T-helper 2 cell (primary cell): Measurements from ENCODE around the gene AFF1.
"Not testable (repeated sequence)": the region's sequence is repeated elsewhere in the genome, so short reads cannot be mapped to it uniquely, and the experiment has no call there.

ENCODE experiments used
- DNase-seq, 5 experiments: peaks; one replicate each; pipeline versions ENCODE4 v3.0.0 to v3.0.0-alpha.2; 2012 to 2022

AFF1 gene

GRCh38 chr4:87012265-87012953 lies 77.6 kb downstream of the AFF1 start:
- no peak for DNase-seq

DNA sequence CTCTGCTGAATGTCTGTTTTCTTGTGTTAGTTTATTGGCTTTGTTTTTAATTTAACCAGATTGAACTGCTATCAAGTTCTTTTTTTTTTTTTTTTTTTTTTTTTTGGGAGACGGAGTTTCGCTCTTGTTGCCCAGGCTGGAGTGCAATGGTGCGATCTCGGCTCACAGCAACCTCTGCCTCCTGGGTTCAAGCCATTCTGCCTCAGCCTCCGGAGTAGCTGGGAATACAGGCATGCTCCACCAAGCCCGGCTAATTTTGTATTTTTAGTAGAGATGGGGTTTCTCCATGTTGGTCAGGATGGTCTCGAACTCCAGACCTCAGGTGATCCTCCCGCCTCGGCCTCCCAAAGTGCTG lies 78.1 kb downstream of the AFF1 start:
- DNase-seq, result not testable (repeated sequence)

- DNase-seq, result no peak
Observed at GRCh38 chr4:87014284-87014782, 79.5 kb downstream of the AFF1 start.

DNA sequence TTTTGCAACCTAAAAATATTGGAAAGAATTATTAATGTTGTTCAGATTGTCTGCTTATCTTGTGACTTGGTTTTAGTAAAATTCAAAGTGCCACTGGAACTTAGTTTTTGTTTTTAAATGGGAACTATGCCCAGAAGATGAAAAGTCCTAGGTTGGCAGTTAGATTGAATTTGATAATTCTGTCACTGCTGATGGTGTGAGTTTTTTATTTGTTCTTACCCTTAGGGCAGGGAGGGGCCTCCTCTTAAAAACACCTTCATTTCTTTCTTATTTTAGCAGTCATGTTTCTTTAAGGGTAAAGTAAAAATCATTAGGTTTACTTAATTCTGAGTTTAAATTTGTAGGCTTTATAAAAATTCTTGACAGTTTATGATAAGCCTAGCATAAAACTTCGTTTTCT lies 80.6 kb downstream of the AFF1 start:
- no peak for DNase-seq

DNA sequence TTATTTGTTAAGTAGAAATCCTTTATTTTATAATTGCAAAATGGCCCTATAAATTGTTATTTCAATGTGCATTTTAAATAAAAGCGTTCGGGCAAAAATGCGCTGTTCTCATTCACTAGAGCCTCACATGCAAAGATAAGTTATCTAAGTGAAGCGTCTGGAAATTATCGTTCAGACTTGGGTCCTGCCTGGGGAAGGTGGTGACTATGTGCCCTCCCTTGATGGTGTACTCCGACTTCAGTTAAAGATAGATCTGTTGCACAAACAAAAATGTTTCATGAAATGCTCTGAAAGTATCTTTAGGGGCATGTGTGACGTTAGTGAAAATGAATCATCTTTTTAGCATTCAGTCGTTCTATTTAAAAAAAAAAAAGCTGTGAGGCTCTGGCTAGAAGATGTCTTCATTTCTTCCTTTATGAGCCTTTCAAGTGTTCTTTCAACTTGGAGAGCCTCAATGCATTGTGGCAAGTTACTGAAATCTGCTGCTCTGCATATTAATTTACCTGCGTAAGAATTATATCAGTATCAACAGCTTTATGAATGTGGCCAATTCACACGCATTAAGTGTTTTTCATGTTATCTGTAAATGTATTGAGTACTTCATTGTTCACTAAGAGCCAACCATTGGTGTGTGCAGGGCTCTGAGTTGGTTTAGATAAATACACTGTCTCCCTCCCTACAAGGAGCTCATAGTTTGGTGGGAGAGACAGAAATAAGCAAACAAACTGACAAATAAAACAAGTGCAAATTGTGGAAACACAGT lies 83.0 kb downstream of the AFF1 start:
- DNase-seq, result no peak

DNA sequence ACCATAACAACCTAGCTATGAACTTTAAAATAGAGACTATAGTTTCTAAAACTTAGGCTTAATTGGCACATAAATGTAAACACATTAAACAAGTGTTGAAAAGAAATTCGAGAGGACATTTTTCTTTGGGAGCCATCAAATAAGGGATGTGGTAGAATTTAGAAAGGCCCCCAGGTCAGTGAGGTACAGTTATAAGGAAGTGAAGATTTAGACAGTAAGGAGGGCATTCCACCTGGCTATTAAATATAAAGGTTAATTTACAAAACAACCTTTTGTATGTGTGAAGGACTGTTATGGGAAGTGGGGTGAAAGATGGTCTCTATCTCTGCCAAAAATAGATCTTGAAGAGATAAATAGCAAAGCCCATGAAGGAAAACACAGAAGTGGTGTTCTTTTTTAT lies 83.9 kb downstream of the AFF1 start:
- DNase-seq, result no peak

DNA sequence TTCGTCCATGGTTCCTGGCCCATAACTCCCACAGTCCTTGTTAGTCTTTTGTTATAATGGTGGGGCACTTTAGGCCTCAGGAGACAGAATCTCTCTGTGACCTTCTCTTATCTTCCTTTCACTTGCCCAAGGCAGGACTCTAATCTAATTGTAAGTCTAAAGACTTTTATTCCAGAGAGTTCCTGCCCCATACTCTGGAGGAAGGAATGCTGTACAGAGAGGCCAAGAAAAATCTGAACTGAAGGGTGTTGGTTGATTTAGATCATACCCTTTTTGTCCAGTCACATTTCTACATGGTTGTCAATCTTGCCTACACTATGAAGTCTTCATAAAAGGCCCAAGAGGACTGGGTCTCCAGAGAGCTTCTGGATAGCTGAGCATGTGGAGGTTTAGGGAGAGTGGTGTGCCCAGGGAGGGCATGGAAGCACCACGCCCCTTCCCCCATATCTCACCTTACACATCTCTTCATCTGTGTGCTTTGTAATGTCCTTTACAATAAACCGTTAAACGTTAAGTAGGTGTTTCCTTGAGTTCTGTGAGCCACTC lies 84.5 kb downstream of the AFF1 start:
- DNase-seq, result no peak

DNA sequence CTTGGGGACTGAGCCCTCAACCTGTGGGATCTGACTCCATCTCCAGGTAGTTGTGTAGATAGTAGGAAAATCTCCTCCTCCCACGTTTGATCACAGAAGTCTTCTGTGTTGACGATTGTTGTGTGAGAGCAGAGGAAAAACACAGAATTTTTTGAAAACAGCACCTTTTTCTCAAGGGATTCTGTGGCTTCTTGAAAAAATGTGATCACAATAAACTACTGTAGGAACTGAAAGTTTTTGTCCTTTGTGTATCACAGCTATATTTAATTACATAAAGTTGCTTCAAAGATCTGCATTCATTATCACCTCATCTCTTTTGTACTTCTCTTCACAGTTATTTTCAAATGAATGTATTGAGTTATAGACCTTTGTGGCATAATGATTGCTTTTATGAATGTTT lies 85.1 kb downstream of the AFF1 start:
- DNase-seq, result no peak

GRCh38 chr4:87024201-87024600 lies 89.4 kb downstream of the AFF1 start:
- no peak for DNase-seq

DNA sequence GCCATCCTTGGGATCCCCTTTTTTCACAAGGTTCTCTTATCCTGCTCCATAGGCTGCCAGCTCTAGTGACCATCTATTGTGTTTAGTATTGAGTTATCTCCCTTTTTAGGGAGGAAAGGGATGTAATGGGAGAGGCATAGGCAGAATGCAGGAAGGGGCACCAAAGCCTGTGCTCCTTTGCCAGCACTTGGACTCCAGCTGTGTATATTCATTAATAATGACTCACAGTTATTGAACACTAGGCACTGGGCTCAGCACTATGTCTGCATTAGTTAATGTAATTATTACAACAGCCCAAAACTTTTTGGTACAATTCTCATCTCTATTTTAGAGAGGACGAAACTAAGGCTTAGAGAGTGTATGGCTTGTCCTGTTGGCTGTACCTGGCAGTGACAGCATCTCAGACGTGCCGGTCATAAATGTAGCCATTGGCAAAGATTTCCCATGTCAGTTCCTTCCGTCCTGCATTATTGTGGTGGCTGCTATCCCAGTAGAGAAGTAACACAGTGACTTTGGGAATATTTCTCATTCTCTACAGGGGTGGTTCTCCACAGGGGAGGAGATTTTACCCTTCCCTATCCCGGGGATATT lies 90.3 kb downstream of the AFF1 start:
- no peak for DNase-seq

DNA sequence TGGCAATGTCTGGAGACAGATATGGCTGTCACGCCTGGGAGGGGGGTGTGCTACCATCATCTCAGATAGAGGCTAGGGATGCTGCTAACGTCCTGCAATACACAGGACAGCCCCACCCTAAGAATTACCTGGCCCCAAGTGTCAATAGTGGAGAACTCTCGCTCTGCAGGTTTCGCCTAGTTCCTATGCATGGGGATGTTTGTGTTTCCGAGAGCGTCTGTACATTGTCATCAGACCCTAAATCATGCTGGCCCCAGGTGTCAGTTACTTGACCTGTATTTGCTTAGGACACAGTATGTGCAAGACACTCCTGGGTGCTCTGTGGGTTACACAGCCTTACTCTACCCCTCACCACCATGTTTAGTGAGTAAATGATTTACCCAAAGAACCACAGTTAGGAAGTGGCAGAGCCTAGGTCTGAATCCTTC lies 90.8 kb downstream of the AFF1 start:
- no peak for DNase-seq

GRCh38 chr4:87026800-87027495 lies 92.1 kb downstream of the AFF1 start:
- DNase-seq, result no peak

GRCh38 chr4:87029356-87029755 lies 94.5 kb downstream of the AFF1 start:
- DNase-seq, result no peak

- DNase-seq, result no peak
Observed at GRCh38 chr4:87030124-87030523, 95.3 kb downstream of the AFF1 start.

GRCh38 chr4:87030755-87031441 lies 96.1 kb downstream of the AFF1 start:
- no peak for DNase-seq

DNA sequence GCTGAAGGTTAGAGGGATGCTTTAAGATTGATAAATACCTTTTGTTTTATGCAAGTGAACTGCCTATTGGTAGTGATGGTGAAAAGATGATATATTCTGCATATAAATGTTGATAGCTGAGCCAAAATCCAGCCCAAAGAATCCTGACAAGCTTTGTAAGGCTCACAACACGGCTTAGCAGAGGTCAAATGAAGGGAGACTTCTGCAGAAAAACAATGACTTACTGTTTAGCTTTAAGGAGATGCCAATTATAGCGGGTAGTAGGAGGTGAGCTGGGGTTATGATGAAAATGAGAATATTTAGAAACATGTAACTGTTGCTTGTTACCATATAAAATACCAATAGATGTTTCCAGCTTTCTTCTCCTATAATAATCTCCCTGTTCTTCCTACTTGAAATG lies 97.1 kb downstream of the AFF1 start:
- DNase-seq, result no peak

DNA sequence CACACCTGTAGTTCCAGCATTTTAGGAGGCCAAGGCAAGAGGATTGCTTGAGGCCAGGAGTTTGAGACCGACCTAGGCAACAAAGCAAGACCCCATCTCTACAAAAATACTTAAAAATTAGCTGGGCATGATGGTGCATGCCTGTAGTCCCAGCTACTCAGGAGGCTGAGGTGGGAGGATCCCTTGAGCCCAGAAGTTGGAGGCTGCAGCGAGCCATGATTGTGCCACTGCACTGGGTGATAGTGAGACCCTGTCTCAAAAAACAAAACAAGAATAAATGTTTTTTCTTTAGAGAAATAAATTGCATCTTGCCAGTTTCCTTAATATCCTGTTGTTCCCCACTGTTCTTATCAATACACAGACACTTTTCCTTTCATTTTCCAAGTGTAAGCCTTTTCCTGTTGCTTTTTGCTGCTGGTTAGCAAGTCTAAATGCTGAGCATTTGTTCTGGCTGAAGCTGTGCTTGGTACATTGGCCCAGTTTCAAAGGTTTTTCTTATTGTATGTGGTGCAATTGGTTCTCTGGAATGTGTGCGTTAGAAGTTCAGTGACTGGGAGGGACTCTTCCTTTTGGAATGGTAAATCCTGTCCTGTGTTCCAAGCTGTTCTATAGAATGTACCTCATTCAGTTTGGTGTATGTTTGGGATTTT lies 98.2 kb downstream of the AFF1 start:
- DNase-seq, result no peak

GRCh38 chr4:87033902-87034301 lies 99.1 kb downstream of the AFF1 start:
- no peak for DNase-seq

GRCh38 chr4:87034527-87034926 lies 99.7 kb downstream of the AFF1 start:
- no peak for DNase-seq

- no peak for DNase-seq
Observed at GRCh38 chr4:87035881-87036509, 101.2 kb downstream of the AFF1 start.

GRCh38 chr4:87036713-87037112 lies 101.9 kb downstream of the AFF1 start:
- no peak for DNase-seq
